HepG2 (cell line): Measurements from ENCODE around the gene TMEM158. TPM values are rescaled to one million over a fixed set of nuclear protein-coding genes. Genes with fewer than 3 reads are reported as not detected.

ENCODE experiments used
- AHR ChIP-seq: IDR thresholded peaks from 2 replicates; pipeline ENCODE4 v1.6.1; 2018; ENCODE audit warnings: missing genetic modification reagents, missing compliant biosample characterization
- BATF2 ChIP-seq: sonication (generic); formaldehyde crosslinking; IDR thresholded peaks from 2 replicates; pipeline ENCODE4 v1.8.0; 2022; ENCODE audit warnings: mild to moderate bottlenecking, missing genetic modification reagents, moderate library complexity
- FOSL1 ChIP-seq: sonication (generic); formaldehyde crosslinking; IDR thresholded peaks from 2 replicates; pipeline ENCODE4 v1.9.0; 2021; ENCODE audit warnings: missing genetic modification reagents, borderline replicate concordance
- KDM2A ChIP-seq: sonication (generic); formaldehyde crosslinking; IDR thresholded peaks from 2 replicates; pipeline ENCODE4 v1.4.0; 2020; ENCODE audit warnings: low read depth, missing genetic modification reagents, borderline replicate concordance
- KLF13 ChIP-seq: sonication (generic); formaldehyde crosslinking; IDR thresholded peaks from 2 replicates; pipeline ENCODE4 v1.4.0; 2020; ENCODE audit warnings: mild to moderate bottlenecking, missing genetic modification reagents
- KLF16 ChIP-seq, 2 experiments: sonication (generic) in 1 of 2; formaldehyde crosslinking in 1 of 2; IDR thresholded peaks; 2 replicates each; pipeline versions ENCODE4 v1.6.1 to v1.8.0; 2016 to 2023; ENCODE audit warnings: missing genetic modification reagents in 2 of 2, missing compliant biosample characterization in 1 of 2
- NR1H2 ChIP-seq: sonication (generic); formaldehyde crosslinking; IDR thresholded peaks from 2 replicates; pipeline ENCODE4 v1.8.1; 2022; ENCODE audit warnings: low read depth, missing genetic modification reagents, borderline replicate concordance
- NR2F1 ChIP-seq, 2 experiments: fragments of 450-650 bp in 1 of 2; formaldehyde crosslinking in 1 of 2; IDR thresholded peaks; 2 replicates each; pipeline versions ENCODE4 v1.5.0 to v1.6.1; 2016 to 2020; ENCODE audit warnings: mild to moderate bottlenecking in 1 of 2, missing compliant biosample characterization in 1 of 2, missing genetic modification reagents in 1 of 2, moderate library complexity in 1 of 2
- PHF21A ChIP-seq: sonication (generic); formaldehyde crosslinking; IDR thresholded peaks from 2 replicates; pipeline ENCODE4 v1.5.0; 2020; ENCODE audit warnings: mild to moderate bottlenecking, missing genetic modification reagents
- SRF ChIP-seq: IDR thresholded peaks from 2 replicates; pipeline ENCODE4 v1.6.1; 2011; ENCODE audit warnings: mild to moderate bottlenecking, low read depth, low read length, moderate library complexity
- TERF1 ChIP-seq: sonication (generic); formaldehyde crosslinking; IDR thresholded peaks from 2 replicates; pipeline ENCODE4 v1.8.0; 2022; ENCODE audit warnings: mild to moderate bottlenecking, missing genetic modification reagents, moderate library complexity
- ZFP90 ChIP-seq: sonication (generic); formaldehyde crosslinking; IDR thresholded peaks from 2 replicates; pipeline ENCODE4 v1.8.0; 2022; ENCODE audit warnings: missing genetic modification reagents, mild to moderate bottlenecking, inconsistent platforms, borderline replicate concordance
- ZNF20 ChIP-seq: sonication (generic); formaldehyde crosslinking; IDR thresholded peaks from 2 replicates; pipeline ENCODE4 v1.4.0; 2020; ENCODE audit warnings: mild to moderate bottlenecking, moderate library complexity, missing genetic modification reagents
- ZNF350 ChIP-seq: sonication (generic); formaldehyde crosslinking; IDR thresholded peaks from 2 replicates; pipeline ENCODE4 v1.4.0; 2020; ENCODE audit warnings: mild to moderate bottlenecking, low read depth, missing genetic modification reagents, borderline replicate concordance
- ZNF550 ChIP-seq: sonication (generic); formaldehyde crosslinking; IDR thresholded peaks from 2 replicates; pipeline ENCODE4 v1.4.0; 2020; ENCODE audit warnings: mild to moderate bottlenecking, missing genetic modification reagents, borderline replicate concordance
- ZNF556 ChIP-seq: sonication (generic); formaldehyde crosslinking; IDR thresholded peaks from 2 replicates; pipeline ENCODE4 v1.4.0; 2020; ENCODE audit warnings: mild to moderate bottlenecking, missing genetic modification reagents, borderline replicate concordance
- ZNF562 ChIP-seq: sonication (generic); formaldehyde crosslinking; IDR thresholded peaks from 2 replicates; pipeline ENCODE4 v1.8.0; 2022; ENCODE audit warnings: missing genetic modification reagents, borderline replicate concordance
- polyA plus RNA-seq, 8 experiments: library from polyadenylated mRNA; depleted of rRNA in 3 of 8; stranded (reverse) in 7 of 8; unstranded in 1 of 8; fragments of >200 nt; fragmentation: Illumina TruSeq in 4 of 8; extraction: Trizol in 4 of 8; gene quantifications; 2 replicates each; pipeline versions ENCODE4 v1.2.1 to v1.2.3, GENCODE V29; 2011 to 2016; ENCODE audit warnings: low read depth in 4 of 8, missing spikeins in 1 of 8, mixed read lengths in 1 of 8; ENCODE audit not compliant: insufficient read depth in 1 of 8
- total RNA-seq, 5 experiments: library from RNA; depleted of rRNA; stranded (reverse); fragments of >200 nt; fragmentation: Illumina TruSeq; extraction: Trizol; gene quantifications; 2 replicates each; pipeline ENCODE4 v1.2.3, GENCODE V29; 2016; ENCODE audit warnings: low read depth in 1 of 5

TMEM158 gene
- total and polyA plus RNA-seq, 2 of the 13 experiments (the other 11 are each of a cell fraction or from before 2014, with no cell fraction given) = 0.13 TPM; not detected in 1

GRCh38 chr3:45210308-45211041 lies 15.6 kb downstream of the TMEM158 start (continued):
- no peak for TF ChIP-seq ZFP90
- no peak for TF ChIP-seq PHF21A (CRISPR knock-in tag)
- TF ChIP-seq ZNF20 = no peak
- no peak for TF ChIP-seq NR2F1 (CRISPR knock-in tag; IDR thresholded peaks at IDR 0.05)
- no peak for TF ChIP-seq KLF16 (CRISPR knock-in tag; IDR thresholded peaks at IDR 0.05)
- no peak for TF ChIP-seq ZNF550 (CRISPR knock-in tag)
- no peak for TF ChIP-seq FOSL1 (CRISPR knock-in tag)
- TF ChIP-seq ZNF350 (CRISPR knock-in tag) = peak; percentile 43; the same call in 1 of the 2 replicates
- TF ChIP-seq TERF1 (CRISPR knock-in tag) = no peak
- TF ChIP-seq AHR = no peak
- peak; percentile 39; the same call in 1 of the 2 replicates for TF ChIP-seq KDM2A (CRISPR knock-in tag)
- no peak for TF ChIP-seq SRF
- no peak for TF ChIP-seq NR1H2 (CRISPR knock-in tag)
- no peak for TF ChIP-seq ZNF562 (CRISPR knock-in tag)
- no peak for TF ChIP-seq ZNF556 (CRISPR knock-in tag)
- TF ChIP-seq BATF2 (CRISPR knock-in tag) = no peak
- TF ChIP-seq KLF13 (CRISPR knock-in tag) = no peak
